GM21390 (cell line): ENCODE measurements around the gene LRIF1.
"Not testable (repeated sequence)": the region's sequence is repeated elsewhere in the genome, so short reads cannot be mapped to it uniquely, and the experiment has no call there.

ENCODE experiments used
- ATAC-seq: cut with Tn5 transposase; IDR thresholded peaks from one replicate; pipeline ENCODE4 v1.9.1; 2021; ENCODE audit not compliant: unreplicated experiment

LRIF1 gene

DNA sequence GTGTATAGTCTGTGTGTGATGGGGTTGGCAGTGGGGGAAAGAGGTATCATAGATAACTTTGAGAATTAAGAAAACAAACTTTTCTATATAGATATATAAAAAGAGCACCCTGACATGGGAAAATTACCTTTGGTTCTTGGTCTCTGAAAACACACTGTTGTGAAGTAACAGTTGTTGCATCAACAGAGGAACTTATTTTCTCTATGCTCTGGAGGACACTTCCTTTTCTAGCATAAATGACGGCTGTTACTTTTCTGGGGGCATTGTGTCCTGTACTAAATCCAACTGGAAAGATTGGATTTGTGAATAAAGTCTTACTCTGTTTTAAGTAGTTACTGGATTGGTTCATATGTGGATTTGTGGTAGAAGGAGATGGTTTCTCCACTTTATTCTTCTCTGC is 12.6 kb downstream of the LRIF1 start:
- no peak for ATAC-seq

DNA sequence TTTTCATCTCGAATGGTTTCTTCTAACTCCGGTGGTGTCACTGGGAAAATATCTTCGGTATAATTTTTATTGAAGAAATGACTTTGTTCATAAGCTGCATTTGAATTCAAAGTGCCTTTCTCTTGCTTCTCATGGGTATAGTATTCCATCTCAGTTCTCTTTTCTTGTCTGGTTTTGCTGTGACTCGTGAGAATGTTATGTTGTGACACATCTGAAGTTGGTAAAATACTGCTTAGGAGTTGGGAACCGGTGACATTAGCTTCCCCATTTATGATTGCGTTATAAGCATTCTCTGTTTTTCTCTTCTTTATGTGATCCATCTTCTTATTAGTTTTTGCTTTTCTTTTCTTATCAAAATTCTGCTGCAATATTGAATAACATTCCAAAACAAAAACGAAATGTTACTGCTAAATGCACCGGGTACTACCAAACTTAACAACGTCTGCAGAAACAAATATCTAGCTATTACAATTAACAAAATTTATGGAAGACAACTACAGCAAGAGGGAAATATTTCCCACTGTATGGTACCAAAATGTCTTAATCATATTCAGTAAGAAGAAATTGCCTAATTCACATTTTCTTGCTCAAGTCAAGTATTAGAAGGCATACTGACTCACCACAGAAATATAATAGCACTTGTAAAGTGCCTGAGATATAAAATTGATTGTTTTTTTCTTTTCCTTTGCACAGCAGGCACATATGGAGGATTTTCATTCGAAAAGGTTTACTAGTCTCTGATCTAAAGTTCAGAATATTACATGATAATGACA is 15.5 kb downstream of the LRIF1 start:
- ATAC-seq, result no peak

DNA sequence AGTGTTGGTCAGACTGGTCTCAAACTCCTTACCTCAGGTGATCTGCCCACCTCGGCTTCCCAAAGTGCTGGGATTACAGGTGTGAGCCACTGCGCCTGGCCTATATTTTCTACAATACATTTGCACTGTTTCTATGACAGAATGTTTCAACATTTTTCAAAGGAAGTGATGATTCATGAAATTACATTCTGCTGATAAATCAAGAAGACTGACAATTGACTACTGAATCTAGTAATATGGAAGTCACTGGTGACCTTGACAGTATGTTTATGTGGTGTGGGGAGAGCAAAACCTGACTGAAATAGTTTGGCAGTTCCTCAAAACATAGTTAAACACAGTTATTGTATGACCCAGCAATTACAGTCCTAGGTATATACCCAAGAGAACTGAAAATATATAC is 18.1 kb downstream of the LRIF1 start:
- no peak for ATAC-seq

DNA sequence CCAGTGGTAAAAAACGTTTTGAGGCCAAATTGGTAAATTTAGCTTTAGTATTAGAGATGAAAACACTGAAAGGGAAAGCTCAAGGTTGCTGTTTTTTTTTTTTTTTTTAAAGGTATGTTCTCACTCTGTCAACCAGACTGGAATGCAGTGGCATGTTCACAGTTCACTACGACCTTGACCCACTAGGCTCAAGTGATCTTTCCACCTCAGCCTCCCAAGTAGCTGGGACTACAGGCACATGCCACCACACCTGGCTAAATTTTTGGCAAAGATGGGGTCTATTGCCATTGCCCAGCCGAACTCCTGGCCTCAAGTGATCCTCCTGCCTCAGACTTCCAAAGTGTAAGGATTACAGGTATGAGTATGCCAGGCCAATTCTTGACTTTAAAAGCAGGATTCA is 18.9 kb downstream of the LRIF1 start:
- ATAC-seq, result no peak

DNA sequence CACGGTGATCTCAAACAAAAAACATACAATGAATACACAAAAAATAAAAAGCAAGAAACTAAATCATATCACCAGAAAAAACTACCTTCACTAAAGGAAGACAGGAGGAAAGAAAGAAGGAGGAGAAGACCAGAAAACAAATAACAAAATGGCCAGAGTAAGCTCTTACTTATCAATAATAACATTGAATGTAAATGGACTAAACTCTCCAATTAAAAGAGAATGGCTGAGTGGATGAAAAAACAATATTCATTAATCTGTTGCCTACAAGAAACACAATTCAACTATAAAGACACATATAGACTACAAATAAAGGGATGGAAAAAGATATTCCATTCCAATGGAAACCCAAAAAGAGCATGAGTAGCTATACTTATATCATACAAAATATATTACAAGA is 27.2 kb downstream of the LRIF1 start:
- no peak for ATAC-seq

DNA sequence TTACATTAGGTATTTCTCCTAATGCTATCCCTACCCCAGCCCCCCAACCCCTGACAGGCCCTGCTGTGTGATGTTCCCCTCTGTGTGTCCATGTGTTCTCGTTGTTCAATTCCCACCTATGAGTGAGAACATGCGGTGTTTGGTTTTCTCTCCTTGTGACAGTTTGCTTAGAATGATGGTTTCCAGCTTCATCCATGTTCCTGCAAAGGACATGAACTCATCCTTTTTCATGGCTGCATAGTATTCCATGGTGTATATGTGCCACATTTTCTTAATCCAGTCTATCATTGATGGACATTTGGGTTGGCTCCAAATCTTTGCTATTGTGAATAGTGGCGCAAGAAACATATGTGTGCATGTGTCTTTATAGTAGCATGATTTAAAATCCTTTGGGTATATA is 32.6 kb downstream of the LRIF1 start:
- not testable (repeated sequence) for ATAC-seq

DNA sequence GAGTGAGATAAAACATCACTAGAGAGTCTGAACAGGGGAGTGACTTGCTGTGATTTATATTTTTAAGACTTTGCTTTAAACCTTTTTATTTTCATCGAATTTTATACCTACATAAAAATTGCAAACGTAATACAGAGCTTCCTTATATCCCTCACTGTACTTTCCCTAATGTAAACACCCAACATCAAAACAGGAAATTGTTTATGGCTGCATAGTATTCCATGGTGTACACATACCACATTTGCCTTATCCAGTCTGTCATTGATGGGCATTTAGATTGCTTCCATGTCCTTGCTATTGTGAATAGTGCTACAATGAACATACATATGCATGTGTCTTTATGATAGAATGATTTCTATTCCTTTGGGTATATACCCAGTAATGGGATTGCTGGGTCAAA is 34.8 kb downstream of the LRIF1 start:
- no peak for ATAC-seq

DNA sequence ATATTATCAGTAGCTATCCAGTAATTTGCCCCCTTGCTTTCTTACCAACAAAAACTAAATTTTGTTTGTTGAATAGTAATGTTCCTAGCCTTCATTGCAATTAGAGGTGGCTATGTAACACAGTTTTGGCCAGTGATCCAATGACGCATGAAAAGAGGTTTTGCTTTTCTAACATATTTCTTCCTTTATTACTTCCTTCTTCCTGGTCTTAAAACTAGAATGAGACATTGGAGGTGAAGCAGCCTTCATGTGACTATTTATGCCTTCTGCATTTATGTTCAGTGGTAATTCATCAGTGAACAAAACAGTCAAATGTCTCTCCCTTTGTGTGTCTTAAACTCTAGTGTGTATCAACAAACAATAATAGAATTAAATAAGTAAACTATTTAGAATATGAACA is 35.5 kb downstream of the LRIF1 start:
- no peak for ATAC-seq

DNA sequence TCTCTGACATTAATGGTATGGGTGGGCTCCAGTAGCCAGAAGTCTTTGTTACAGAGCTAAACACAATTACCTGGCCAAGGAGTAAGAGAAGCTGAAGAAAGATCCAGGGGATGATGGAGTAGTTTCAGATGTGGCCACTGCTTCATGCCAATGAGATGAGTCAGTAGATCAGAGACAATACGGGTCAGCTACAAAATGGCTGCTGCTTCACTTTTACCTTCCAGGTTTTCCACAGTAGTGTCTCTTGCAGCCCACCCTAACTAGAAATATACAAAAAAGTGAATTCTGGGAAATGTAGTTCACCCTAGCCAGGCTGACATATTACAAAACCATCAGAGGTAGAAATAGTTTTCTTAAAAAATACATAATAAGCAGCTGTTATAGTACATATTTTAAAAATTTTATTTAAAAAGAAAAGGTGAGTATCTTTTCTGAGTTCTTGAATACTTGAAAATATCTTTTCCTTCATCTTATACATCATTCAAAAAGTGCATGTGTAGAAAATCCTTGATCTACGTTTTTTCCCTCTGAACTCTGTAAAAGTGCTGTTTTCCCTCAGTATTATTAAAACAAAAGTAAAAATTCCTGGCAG is 36.1 kb downstream of the LRIF1 start:
- no peak for ATAC-seq

DNA sequence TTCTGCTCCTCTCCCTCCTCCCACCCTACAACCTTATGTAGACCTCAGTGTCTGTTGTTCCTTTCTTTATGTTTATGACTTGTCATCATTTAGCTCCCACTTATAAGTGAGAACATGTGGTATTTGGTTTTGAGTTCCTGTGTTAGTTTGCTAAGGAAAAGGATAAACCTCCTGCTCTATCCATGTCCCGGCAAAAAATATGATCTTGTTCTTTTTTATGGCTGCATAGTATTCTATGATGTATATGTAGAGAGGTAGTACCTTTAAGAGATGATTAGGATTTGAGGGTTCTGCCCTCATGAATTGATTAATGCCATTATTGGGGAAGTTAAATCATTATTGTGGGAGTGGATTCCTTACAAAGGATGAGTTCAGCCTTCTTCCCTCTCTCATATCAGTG is 41.8 kb downstream of the LRIF1 start:
- no peak for ATAC-seq

DNA sequence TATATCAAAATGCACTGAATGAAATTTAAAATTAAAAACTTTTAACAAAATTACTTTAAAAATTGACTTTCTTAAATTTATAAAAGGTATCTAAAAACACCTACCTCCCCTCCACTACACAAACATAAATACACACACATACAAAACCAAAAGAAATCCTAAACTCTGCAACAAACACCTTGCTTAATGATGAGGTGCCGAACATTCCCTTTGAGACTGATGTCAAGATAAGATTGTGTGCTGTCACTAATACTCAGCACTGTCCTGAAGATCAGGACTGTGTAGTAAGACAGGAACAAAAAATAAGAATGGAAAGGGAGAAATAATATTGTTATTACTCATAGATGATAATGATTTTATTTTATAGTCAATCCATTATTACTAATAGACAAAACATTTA is 45.7 kb downstream of the LRIF1 start:
- ATAC-seq, result no peak

DNA sequence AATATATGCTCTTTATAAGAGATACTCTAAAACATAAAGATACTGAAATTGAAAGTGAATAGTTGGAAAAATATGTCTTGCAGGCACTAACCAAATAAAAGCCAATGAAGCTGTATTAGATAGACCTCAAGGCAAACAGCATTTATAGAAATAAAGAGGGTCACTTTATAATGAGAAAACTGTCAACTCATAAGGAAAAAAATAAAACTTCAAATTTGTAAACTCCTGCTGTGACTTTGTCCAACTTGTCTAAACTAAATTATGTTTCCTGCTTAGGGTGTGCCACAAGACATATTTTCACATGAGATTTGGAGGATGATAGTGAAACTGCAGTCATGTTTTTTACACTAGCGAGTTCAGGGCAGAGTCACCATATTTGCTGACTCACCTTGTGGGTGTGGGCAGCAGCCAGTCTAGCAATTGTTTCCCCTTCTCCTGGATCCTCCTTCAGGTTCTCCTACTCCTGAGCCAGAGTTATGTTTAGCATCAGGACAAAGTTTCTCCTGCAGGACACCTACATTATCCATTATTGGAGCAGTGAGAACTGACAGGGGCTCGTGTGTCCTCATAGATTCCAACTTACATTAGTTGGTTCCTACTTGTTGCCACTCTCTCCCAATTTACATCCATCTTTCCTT is 46.9 kb downstream of the LRIF1 start:
- peak; percentile 55 for ATAC-seq

DNA sequence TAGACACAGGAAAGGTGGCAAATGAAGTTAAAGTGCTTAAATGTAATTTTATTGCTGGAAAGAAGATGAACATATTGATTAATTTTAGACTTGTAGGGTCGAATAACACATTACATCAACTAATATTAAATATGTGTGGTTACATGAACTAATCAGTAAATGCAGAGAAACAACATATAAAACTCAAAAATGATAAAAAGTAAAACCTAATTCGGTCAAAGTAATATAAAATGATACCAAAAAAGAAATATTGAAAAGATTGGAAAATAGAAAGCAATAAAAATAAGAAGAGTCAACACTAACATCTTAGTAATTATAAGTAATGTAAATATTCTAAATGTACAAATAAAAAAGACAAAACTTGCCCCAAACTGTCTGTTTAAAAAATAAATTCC is 47.5 kb downstream of the LRIF1 start:
- ATAC-seq, result no peak

DNA sequence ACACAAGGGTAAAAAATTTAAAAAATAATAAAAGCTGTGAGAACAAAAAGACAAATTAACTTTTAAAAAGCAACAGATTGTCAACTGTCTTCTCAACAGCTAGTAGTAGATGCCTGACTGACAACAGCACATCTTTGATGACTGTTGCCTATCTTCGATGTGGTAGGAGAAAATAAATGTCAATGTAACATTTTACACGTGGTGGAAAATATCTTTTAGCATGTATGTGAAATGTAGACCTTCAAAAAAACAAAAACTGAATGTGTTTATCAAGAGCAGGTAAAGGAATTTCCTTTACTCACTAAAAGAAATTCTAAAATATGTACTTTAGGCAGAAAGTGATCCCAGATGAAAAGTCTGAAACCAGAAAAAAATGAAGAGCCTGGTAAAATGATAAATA is 47.9 kb downstream of the LRIF1 start:
- ATAC-seq, result no peak

DNA sequence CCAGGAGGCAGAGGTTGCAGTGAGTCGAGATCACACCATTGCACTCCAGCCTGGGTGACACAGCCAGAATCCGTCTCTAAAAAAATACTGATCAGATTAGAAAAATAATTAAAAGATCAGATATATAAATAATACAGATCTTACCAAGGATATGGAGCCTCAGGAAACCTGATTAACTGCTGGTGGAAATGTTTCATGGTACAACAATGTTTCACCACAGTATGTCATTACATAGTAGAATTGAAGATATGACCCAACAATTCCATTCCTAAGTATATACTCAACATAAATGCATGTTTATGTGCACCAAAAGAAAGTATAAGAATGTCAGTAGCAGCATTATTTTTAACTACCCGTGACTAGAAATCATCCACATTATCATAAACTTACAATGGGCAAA is 49.0 kb downstream of the LRIF1 start:
- ATAC-seq, result no peak

DNA sequence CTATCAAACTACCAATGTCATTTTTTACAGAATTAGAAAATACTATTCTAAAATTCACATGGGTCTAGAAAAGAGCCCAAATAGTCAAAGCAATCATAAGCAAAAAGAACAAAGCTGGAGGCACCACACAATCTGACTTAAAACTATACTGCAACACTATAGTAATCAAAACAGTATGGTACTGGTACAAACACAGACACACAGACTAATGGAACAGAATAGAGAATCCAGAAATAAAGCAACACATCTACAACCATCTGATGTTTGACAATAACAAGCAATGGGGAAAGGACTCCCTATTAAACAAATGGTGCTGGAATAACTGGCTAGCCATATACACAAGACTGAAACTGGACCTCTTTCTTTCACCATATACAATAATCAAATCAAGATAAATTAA is 50.9 kb downstream of the LRIF1 start:
- ATAC-seq, result no peak

DNA sequence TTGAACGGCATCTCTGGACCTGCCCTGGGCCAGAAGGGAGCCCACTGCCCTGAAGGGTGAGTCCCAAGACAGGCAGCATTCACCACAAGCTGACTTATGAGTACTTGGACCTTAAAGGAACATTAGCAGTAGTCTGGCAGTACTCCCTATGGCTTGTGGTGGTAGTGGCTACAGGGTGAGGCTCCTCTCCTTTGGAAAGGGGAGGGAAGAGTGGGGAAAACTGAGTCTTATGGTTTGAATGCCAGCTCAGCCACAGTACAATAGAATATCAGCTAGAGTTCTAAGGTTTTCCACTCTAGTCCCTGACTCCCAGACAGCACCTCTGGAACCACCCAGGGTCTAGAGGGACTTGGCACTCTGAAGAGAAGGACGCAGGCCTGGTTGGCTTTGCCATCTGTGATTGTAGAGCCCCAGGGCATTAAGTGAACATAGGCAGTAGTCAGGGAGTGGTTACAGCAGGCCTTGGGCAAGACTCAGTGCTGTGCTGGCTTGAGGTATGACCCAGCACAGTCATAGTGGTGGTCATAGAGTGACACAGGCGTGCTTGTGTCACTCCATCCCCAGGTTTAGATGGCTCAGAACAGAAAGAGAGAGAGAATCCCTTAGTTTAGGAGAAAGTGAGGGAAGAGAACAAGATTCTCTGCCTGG is 59.7 kb downstream of the LRIF1 start:
- ATAC-seq, result no peak

DNA sequence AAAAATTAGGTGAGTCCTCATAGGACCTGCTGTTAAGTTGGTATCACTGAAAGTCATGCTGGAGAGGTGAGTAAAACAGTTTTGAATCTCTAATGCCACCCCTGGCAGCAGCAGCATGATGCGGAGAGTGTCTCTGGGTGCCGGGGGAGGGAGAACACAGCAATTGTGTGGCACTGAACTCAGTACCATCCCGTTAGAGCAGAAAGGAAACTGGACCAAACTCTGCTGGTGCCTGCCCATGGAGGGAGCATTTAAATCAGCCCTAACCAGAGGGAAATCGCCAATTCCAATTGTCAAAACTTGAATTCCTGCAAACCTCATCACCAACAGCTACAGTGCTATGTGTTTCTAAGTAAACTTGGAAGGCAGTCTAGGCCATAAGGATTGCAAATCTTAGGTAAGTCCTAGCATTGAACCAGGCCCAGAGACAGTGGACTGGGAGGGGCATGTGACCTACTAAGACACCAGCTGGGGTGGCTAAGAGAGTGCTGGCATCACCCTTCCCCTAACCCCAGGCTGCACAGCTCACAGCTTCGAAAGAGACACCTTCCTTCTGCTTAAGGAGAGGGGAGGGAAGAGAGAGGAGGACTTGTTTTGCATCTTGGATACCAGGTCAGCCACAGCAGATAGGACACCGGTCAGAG is 60.8 kb downstream of the LRIF1 start:
- no peak for ATAC-seq

DNA sequence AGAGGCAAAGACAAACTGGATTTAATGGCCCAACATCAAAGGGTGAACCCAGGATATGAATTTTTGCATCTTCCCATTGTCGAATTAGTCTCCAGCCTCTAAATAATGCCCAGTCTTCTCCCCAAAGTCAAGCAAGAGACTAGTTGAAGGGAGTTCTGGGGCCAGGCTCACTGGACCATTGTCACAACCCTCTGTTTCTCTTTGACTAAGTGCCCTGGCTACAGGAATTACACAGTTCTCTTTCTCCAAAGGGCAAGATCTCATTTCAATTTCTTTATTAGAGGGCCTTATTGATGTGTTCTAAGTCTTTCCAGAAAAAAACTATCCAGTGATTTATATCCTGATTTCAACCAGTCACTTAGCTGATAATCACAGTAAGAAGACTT is 64.3 kb downstream of the LRIF1 start:
- ATAC-seq, result no peak

DNA sequence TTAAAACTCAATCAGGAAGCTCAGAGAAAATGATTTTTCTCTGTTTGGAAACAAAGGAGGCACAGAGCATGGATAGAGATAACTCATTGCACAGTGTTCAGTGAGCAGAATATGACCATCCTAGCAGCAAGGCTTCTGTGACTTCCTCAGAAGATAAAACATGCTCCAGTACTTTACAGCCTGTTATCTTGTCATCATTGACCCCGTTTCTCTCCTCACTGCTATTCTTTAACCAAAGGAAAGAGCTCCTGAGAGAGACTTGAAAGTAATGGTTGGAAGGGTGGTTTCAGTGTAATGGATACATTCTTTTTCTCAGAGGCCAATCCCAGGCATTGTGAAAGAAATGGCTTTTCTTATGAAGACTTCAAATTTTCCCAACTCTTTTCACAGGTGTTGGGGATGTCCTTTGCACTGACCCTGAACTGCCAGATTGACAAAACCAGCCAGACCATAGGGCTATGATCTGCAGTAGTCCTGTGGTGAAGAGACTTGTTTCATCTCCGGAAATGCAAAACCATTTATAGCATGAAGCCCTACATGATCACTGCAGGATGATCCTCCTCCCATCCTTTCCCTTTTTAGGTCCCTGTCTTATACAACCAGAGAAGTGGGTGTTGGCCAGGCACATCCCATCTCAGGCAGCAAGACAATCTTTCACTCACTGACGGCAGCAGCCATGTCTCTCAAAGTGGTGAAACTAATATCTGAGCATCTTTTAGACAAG is 64.8 kb downstream of the LRIF1 start:
- ATAC-seq, result no peak

DNA sequence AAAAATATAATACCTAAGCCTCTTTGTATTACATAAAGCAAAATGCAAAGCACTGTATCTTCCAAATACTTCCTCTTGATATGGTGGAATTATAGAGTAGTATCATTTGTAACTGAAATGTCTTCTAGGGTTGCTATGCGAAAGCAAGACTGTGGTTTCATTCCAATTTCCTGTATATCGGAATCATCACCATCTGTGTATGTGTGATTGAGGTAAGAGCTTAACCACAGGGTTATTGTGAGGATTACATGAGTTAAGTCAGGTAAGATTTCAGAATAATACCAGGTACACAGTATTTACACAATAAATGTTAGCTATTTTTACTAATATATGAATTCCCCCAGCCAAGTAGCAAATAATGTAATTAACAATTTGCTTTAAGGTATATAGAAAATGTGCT is 66.0 kb downstream of the LRIF1 start:
- ATAC-seq, result no peak
